GM21367 (cell line): ENCODE measurements around the gene SPHK1.

ENCODE experiments used
- ATAC-seq: cut with Tn5 transposase; IDR thresholded peaks from one replicate; pipeline ENCODE4 v1.9.1; 2021; ENCODE audit not compliant: unreplicated experiment

The SPHK1 gene

GRCh38 chr17:76363107-76363842, 21.1 kb upstream of the SPHK1 start:
- ATAC-seq: no peak

GRCh38 chr17:76365256-76365903, 19.0 kb upstream of the SPHK1 start:
- no peak for ATAC-seq

- ATAC-seq: no peak
These were observed 18.2 kb upstream of the SPHK1 start for GRCh38 chr17:76366247-76366646.

DNA sequence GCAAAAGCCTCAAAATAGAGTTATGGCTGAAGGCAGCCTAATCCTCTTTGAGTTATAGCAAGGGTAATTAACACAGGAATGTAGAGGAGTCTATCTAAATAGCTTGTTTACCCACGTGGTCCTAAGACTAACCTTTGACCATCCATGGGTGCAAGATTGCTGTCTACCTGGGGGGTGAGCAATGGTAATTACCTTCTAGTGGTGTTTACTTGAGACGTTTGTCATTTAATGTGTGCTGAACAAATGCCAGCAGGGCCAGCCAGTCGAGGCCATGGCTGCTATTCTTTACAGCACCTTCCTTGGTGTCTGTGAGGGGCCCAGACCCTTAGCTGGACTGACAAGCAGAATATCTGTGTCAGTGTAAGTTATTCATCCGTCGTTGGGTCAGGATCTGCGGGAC, 16.8 kb upstream of the SPHK1 start:
- no peak for ATAC-seq

- no peak for ATAC-seq
These were observed 15.9 kb upstream of the SPHK1 start for GRCh38 chr17:76368545-76368944.

DNA sequence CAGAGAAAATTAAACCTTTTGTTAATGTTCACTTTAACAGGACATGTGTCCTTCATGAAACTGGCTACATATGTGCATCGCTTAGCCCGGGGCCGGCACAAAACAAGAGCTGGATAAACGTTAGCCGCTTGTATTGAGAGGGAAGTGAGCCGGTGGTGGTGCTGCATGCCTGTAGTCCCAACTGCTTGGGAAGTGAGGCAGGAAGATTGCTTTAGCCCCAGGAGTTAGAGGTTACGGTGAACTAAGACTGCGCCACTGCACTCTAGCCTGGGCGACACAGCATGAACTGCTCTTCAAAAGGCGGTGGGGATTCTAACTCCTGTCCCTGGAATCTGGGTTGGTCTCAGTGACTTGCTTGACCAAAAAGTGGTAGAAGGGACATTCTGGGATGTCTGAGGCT, 15.0 kb upstream of the SPHK1 start:
- ATAC-seq: no peak

DNA sequence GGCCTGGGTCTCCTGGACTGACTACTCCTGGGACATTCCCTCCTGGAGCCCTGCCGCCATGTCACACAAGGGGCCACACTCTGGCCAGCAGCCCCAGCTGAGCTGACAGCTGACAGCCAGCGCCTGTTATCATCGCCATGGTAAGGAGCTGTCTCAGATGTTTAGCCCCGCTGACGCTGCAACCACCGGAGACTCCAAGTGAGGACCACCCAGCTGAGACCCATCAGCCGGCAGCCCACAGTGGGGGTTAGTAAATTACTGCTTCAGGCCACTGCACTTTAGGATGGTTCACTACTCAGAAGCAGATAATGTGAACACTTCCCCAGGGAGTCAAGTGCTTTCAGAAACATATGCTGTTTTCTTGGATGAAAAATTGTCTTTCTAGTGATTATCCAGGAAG, 14.6 kb upstream of the SPHK1 start:
- ATAC-seq: no peak

- no peak for ATAC-seq
These were observed 14.0 kb upstream of the SPHK1 start for GRCh38 chr17:76370261-76370993.

GRCh38 chr17:76371656-76372628, 12.5 kb upstream of the SPHK1 start:
- ATAC-seq: no peak

DNA sequence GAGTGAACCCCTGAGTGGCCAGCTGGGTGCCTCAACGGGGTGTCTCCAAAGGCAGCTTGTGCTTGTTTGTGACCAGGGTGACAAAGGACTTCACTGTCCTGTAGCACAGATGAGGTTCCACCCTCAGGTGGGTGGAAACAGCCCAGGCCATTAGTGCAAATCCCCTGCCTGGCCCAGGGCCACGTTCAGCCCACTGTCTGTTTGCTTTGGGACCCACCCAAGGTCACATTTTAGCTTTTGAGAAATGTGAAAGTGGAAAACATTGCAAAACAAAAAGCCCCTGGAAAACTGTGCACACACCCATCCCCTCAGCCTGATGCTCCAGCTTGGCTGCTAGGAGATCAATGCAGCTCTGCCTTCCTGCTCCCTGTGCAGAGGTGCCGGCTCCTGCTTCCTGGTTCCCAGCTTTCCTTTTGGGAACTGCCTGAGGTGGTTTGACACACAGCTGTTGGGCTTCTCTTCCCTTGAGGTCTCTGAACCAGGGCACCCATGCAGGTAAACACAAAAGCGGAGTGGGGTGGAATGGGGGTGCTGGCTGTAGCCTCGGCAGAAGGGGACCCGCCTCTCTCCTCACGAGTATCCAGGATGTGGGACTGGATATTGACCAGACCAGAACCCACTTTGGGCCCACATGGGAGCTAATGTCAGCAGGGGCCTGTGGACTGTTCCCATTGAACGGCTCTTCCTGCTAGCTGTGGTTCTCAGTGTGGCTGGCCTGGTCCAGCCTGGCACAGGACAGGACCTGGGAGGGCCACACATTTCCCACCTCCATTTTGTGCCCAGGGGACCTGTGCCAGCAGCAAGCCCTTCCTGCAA, 7.9 kb upstream of the SPHK1 start:
- no peak for ATAC-seq

GRCh38 chr17:76378548-76379274, 5.7 kb upstream of the SPHK1 start:
- no peak for ATAC-seq

DNA sequence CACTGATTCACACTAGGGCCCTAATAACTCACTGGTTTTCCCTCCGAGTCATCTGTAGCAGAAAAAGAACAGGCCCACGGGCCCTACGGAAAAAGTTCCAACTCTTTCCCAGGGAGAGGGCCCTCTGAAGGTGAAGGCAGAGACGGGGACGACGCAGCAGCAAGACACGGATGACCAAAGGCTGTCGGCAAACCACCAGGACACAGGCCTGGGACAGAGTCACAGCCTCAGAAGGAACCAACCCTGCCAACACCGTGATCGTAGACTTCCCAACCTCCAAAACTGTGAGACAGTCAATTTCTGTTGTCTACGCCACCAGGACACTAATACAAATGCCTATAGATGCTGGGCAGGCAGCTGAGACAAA, 5.2 kb upstream of the SPHK1 start:
- ATAC-seq: no peak

GRCh38 chr17:76379646-76380376, 4.6 kb upstream of the SPHK1 start:
- no peak for ATAC-seq

DNA sequence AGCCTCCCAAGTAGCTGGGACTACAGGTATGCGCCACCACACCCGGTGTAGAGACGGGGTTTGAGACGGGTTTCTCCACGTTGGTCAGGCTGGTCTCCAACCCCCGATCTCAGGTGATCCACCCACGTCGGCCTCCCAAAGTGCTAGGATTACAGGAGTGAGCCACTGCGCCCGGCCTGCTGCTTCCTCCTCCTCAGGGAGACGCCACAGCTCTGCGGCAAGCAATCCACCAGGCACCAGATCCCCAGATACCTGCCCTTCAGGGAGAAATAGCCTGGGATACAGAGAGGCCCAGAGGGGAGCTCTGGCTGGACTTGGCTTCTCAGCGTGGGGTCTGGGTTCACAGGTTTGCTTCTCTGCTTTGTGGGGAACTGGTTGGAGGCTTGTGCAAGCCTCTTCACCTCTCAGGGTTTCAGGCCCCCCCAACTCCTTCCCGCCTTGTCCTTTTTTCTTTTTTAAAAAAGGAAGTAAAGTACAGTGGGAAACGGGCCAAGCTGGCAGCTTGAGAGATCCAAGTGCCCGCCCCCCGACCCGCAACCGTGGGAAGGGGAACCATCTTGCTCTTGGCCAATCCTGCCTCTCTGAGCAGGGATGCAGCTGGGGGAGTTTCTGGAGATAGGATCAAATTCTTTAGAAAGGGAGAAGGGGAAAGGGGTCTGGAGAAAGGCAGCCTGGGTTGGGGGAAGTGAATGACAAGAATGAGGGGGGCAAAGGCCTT, 2.6 kb upstream of the SPHK1 start:
- no peak for ATAC-seq

- ATAC-seq: no peak
These were observed 2.0 kb upstream of the SPHK1 start for GRCh38 chr17:76382351-76382802.

- ATAC-seq: no peak
These were observed 1.4 kb upstream of the SPHK1 start for GRCh38 chr17:76382803-76383545.

DNA sequence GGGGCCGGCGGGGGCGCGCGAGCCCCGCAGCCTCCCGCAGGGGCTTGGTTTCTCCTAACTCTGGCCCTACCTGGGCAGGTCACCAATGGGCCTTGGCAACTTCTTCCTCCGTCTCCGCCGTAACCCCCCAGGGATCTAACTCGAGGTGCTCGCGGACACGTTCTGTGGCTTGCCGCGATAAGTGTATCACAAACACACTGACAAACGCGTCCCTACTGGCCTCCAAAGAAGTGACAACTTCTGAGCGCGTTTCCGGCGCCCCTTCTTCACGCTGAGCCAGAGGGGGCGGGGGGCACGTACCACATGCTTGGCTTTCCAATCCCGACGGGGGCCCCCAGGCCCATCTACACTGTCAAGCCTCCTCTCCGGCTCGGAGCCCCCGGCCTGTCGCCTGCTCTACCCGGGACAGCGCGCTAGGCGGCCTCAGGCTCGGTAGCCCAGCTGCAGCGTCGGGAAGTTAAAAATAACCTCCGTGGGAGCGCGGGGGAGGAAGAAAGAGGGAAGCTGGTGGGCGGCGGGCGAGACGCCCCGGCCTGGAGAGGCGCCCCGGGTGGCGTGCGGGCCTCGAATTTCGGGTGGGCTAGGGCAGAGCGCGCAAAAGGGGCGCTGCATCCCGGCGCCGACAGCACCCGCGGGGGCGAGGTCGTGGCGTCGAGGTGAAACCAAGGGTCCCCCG, 725 bp upstream of the SPHK1 start:
- ATAC-seq: no peak
